H1 (cell line): ENCODE data around the gene PBX1. TPM values are rescaled to one million over a fixed set of nuclear protein-coding genes. Genes with fewer than 3 reads are reported as not detected.

Source experiments
- CTCF ChIA-PET: fragments of 300-600 bp; sonication (Branson Sonifier 250); formaldehyde crosslinking; loops from one replicate; lab custom pipeline; 2021; ENCODE audit not compliant: partially characterized antibody; lab: Charles Lee
- POLR2A ChIA-PET: fragments of 300-600 bp; sonication (Branson Sonifier 250); formaldehyde crosslinking; loops from one replicate; lab custom pipeline; 2021; ENCODE audit warnings: inconsistent platforms; ENCODE audit not compliant: partially characterized antibody; lab: Charles Lee
- DNase-seq, 2 experiments: peaks; one replicate each; pipeline versions ENCODE4 v3.0.0 to v3.0.0-alpha.2; 2010 to 2022; ENCODE audit warnings: low spot score in 2 of 2, low read depth in 1 of 2, mixed read lengths in 1 of 2
- FAIRE-seq: peaks from 2 replicates; lab custom pipeline; 2011; peaks lifted over from hg19 to GRCh38; lab: Jason Lieb, UNC
- H2AFZ ChIP-seq: 2 replicates; pipeline ENCODE4 v1.8.1; 2012; ENCODE audit warnings: low read length, inconsistent platforms
- H2AK5ac ChIP-seq: 2 replicates; pipeline ENCODE4 v1.6.1; 2013; ENCODE audit warnings: low read depth, low read length
- H2BK120ac ChIP-seq: replicated peaks from 2 replicates; pipeline ENCODE3; 2013; ENCODE audit warnings: low read depth, low read length, inconsistent platforms
- H2BK12ac ChIP-seq: 2 replicates; pipeline ENCODE4 v1.6.1; 2013; ENCODE audit warnings: low read depth, low read length
- H2BK15ac ChIP-seq: 2 replicates; pipeline ENCODE4 v1.6.1; 2013; ENCODE audit warnings: low read length
- H2BK20ac ChIP-seq: 2 replicates; pipeline ENCODE4 v1.6.1; 2013; ENCODE audit warnings: low read length
- H2BK5ac ChIP-seq: 2 replicates; pipeline ENCODE4 v1.6.1; 2013; ENCODE audit warnings: low read depth, low read length
- H3K14ac ChIP-seq: 2 replicates; pipeline ENCODE4 v1.6.1; 2013; ENCODE audit warnings: inconsistent platforms; ENCODE audit not compliant: insufficient read length
- H3K18ac ChIP-seq: 2 replicates; pipeline ENCODE4 v1.6.1; 2013; ENCODE audit warnings: low read length; ENCODE audit errors: extremely low read depth
- H3K23ac ChIP-seq: 2 replicates; pipeline ENCODE4 v1.6.1; 2013; ENCODE audit warnings: inconsistent platforms; ENCODE audit not compliant: insufficient read length
- H3K23me2 ChIP-seq: 2 replicates; pipeline ENCODE4 v1.6.1; 2013; ENCODE audit warnings: low read depth, low read length
- H3K27ac ChIP-seq: 2 replicates; pipeline ENCODE4 v1.6.1; 2011; ENCODE audit warnings: low read depth, low read length, inconsistent platforms
- H3K27me3 ChIP-seq, 4 experiments: replicated peaks in 1 of 4; 1 replicate in 1 of 4; 2 replicates in 3 of 4; pipeline versions ENCODE4 v1.6.1 to v1.8.1; 2011 to 2013; ENCODE audit warnings: low read length in 3 of 4, mild to moderate bottlenecking in 3 of 4, inconsistent platforms in 2 of 4, mixed read lengths in 2 of 4, moderate library complexity in 1 of 4; ENCODE audit not compliant: control insufficient read depth in 3 of 4, insufficient read depth in 3 of 4; ENCODE audit errors: extremely low read depth in 1 of 4
- H3K36me3 ChIP-seq, 4 experiments: 2 replicates each; pipeline versions ENCODE4 v1.6.1 to v1.8.1; 2011 to 2013; ENCODE audit warnings: mild to moderate bottlenecking in 4 of 4, low read length in 3 of 4, moderate library complexity in 2 of 4, control low read depth in 1 of 4, inconsistent platforms in 1 of 4; ENCODE audit not compliant: insufficient read depth in 4 of 4, control insufficient read depth in 2 of 4
- H3K4ac ChIP-seq: replicated peaks from 2 replicates; pipeline ENCODE3; 2013; ENCODE audit warnings: low read length, low read depth, mixed read lengths, inconsistent platforms; ENCODE audit not compliant: insufficient read length
- H3K4me1 ChIP-seq, 4 experiments: replicated peaks in 1 of 4; 1 replicate in 1 of 4; 2 replicates in 3 of 4; pipeline versions ENCODE4 v1.6.1 to v1.8.1; 2011 to 2013; ENCODE audit warnings: low read length in 3 of 4, inconsistent platforms in 2 of 4, mixed read lengths in 1 of 4; ENCODE audit not compliant: insufficient read depth in 4 of 4, control insufficient read depth in 3 of 4
- H3K4me2 ChIP-seq, 2 experiments: 2 replicates each; pipeline versions ENCODE4 v1.6.1 to v1.8.1; 2011 to 2013; ENCODE audit warnings: low read depth in 2 of 2, low read length in 2 of 2, control low read depth in 1 of 2, inconsistent platforms in 1 of 2, mild to moderate bottlenecking in 1 of 2; ENCODE audit not compliant: insufficient read depth in 1 of 2
- H3K4me3 ChIP-seq, 4 experiments: fragments of 200-600, 300-600 bp in 1 of 4; sonication (generic), shearing (Covaris generic), sonication (Bioruptor Twin) in 1 of 4; 2 replicates each; pipeline versions ENCODE4 v1.5.1 to v1.8.1; 2011 to 2016; ENCODE audit warnings: low read length in 4 of 4, low read depth in 3 of 4, control low read depth in 2 of 4, inconsistent platforms in 2 of 4, mild to moderate bottlenecking in 2 of 4, mixed read lengths in 1 of 4, moderate library complexity in 1 of 4; ENCODE audit not compliant: insufficient read depth in 2 of 4; ENCODE audit errors: extremely low read depth in 1 of 4
- H3K56ac ChIP-seq: replicated peaks from 2 replicates; pipeline ENCODE3; 2013; ENCODE audit warnings: low read depth, mild to moderate bottlenecking, mixed read lengths, low read length, inconsistent platforms; ENCODE audit not compliant: insufficient read length
- H3K79me1 ChIP-seq: 2 replicates; pipeline ENCODE4 v1.6.1; 2013; ENCODE audit warnings: low read depth, low read length, control low read depth
- H3K79me2 ChIP-seq, 2 experiments: 2 replicates each; pipeline versions ENCODE4 v1.6.1 to v1.8.1; 2012 to 2013; ENCODE audit warnings: low read length in 2 of 2, mild to moderate bottlenecking in 2 of 2, inconsistent platforms in 1 of 2; ENCODE audit not compliant: insufficient read depth in 2 of 2, control insufficient read depth in 1 of 2
- H3K9ac ChIP-seq, 4 experiments: replicated peaks in 1 of 4; 1 replicate in 1 of 4; 2 replicates in 3 of 4; pipeline versions ENCODE4 v1.6.1 to v1.8.1; 2011 to 2013; ENCODE audit warnings: low read depth in 3 of 4, low read length in 3 of 4, control low read depth in 2 of 4, mild to moderate bottlenecking in 2 of 4, moderate library complexity in 2 of 4, inconsistent platforms in 1 of 4; ENCODE audit errors: extremely low read depth in 1 of 4
- H3K9me3 ChIP-seq, 2 experiments: 2 replicates each; pipeline versions ENCODE4 v1.6.1 to v1.8.1; 2012 to 2013; ENCODE audit warnings: mild to moderate bottlenecking in 2 of 2, moderate library complexity in 2 of 2, control low read depth in 1 of 2, inconsistent platforms in 1 of 2, low read depth in 1 of 2, low read length in 1 of 2, mixed read lengths in 1 of 2; ENCODE audit not compliant: insufficient read depth in 2 of 2
- H4K20me1 ChIP-seq, 2 experiments: replicated peaks in 1 of 2; 2 replicates each; pipeline versions ENCODE3 to v1.8.1; 2011 to 2013; ENCODE audit warnings: inconsistent platforms in 2 of 2, low read length in 2 of 2, mild to moderate bottlenecking in 1 of 2; ENCODE audit not compliant: insufficient read depth in 2 of 2, control insufficient read depth in 1 of 2
- H4K5ac ChIP-seq: 2 replicates; pipeline ENCODE4 v1.6.1; 2013; ENCODE audit warnings: low read length, low read depth, mixed read lengths, inconsistent platforms; ENCODE audit not compliant: insufficient read length
- H4K8ac ChIP-seq: 2 replicates; pipeline ENCODE4 v1.8.0; 2013; ENCODE audit warnings: mild to moderate bottlenecking, moderate library complexity, low read length, inconsistent platforms; ENCODE audit not compliant: insufficient read depth; ENCODE audit errors: extremely low read depth
- H4K91ac ChIP-seq: replicated peaks from 2 replicates; pipeline ENCODE3; 2013; ENCODE audit warnings: low read length, mixed read lengths, inconsistent platforms; ENCODE audit not compliant: insufficient read length
- SIX5 ChIP-seq: IDR thresholded peaks from 2 replicates; pipeline ENCODE4 v1.6.1; 2011; ENCODE audit warnings: mild to moderate bottlenecking, low read depth, low read length
- WGBS, 2 experiments: shearing (Covaris generic) in 1 of 2; methylation state at CpG; one replicate each; pipeline versions ENCODE4 v1.1.6 to v1.1.7; 2013 to 2015; ENCODE audit warnings: low lambda C conversion rate in 2 of 2, mixed read lengths in 2 of 2, inconsistent platforms in 1 of 2, low coverage in 1 of 2, missing lambda C conversion rate in 1 of 2; ENCODE audit not compliant: insufficient replicate concordance in 2 of 2, insufficient coverage in 1 of 2, insufficient read length in 1 of 2; ENCODE audit errors: extremely low coverage in 1 of 2, missing lambda C conversion rate in 1 of 2; 5-methylcytosine and 5-hydroxymethylcytosine counted together
- polyA plus RNA-seq, 7 experiments: library from polyadenylated mRNA; depleted of rRNA in 3 of 7; stranded (reverse) in 5 of 7; unstranded in 2 of 7; fragments of >200 nt in 5 of 7; fragments of 200-250 nt in 2 of 7; gene quantifications; 1 replicate in 5 of 7; 2 replicates in 1 of 7; 4 replicates in 1 of 7; pipeline versions ENCODE4 v1.2.1 to v1.2.3, GENCODE V29; 2011 to 2013; ENCODE audit warnings: missing spikeins in 2 of 7, mixed read lengths in 2 of 7
- total RNA-seq: library from RNA; stranded (reverse); fragmentation: NEBNext Ultra II Directional; extraction: Animal tissue kit (Norgen Biotek cat#: 25700); gene quantifications from 2 replicates; pipeline ENCODE4 v1.2.1, GENCODE V29; 2021

Gene PBX1
- total and polyA plus RNA-seq, 2 of the 8 experiments (the other 6 are each of a cell fraction or from before 2014, with no cell fraction given) = 87.4 to 124 TPM

DNA sequence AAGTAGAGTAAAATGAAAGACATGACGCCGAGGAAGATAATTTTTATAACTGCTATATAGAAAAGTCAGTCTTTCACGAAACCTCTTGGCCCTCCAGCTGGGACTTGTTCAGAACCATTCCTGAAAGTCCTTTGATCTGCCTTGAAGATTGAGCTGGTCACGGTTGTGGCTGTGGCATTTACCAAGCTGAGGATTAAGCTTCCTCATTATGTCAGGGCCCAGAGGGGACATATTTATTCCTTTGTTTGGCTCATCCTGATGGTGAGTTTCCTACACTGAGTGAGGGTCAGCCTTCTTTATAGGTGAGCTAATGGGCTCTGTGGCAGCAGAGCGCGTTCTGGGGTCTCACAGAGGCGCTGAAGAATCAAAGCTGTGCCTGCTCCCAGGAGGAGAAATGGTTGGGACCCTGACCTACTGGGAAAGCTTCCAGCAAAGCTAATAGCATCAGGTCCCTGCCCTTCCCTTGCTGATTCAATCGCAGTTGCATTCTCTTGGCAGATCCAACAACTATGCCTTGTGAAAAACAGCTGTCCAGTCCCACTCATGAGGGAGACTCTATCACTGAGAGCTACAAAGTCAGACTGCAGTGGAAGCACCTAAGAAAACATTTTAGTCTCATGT lies 43.2 kb upstream of the PBX1 start:
- peaks cover 0 to 4% (median 0%) of the 10 kb centered on the region in 4 experiments; a peak in 1 of 7 replicates for H3K4me1 ChIP-seq
- no peak overlapping the region for H3K18ac ChIP-seq
- no peak overlapping the region for H2AK5ac ChIP-seq
- H3K27me3 ChIP-seq = no peaks in the 10 kb centered on the region
- H3K23ac ChIP-seq = no peak overlapping the region
- no peak overlapping the region for H2BK5ac ChIP-seq
- CTCF ChIA-PET = interaction anchor here (0.6 to 1.6 kb wide), 6 partner anchors 11 to 150 kb away, joined by 3 to 7 read pairs (median 4); no protein-coding TSS in a partner anchor
- H2AFZ ChIP-seq = 0 out of 2 replicates have a peak overlapping the region, but pooled peaks have one; percentile 54
- no peak overlapping the region for H4K91ac ChIP-seq
- H3K79me2 ChIP-seq = no peaks in the 10 kb centered on the region
- H2BK15ac ChIP-seq = no peak overlapping the region
- 91% methylated on average over 8 of the region's 8 CpGs; no CpG with 5 or more reads in 1 of the 2 experiments for WGBS, 2 experiments
- H3K36me3 ChIP-seq = no peaks in the 10 kb centered on the region
- no peak overlapping the region for H3K4me3 ChIP-seq
- FAIRE-seq (no peak), DNase-seq (no peak)
- H3K27ac ChIP-seq = no peak overlapping the region
- POLR2A ChIA-PET = no interaction called here
- H3K4ac ChIP-seq = no peak overlapping the region
- H3K4me2 ChIP-seq = no peak overlapping the region
- no peak overlapping the region for H3K9ac ChIP-seq
- H4K8ac ChIP-seq = no peak overlapping the region
- no peak overlapping the region for H4K5ac ChIP-seq
- H3K56ac ChIP-seq = no peak overlapping the region
- no peaks in the 10 kb centered on the region for H4K20me1 ChIP-seq
- no peaks in the 10 kb centered on the region for H3K79me1 ChIP-seq
- H3K9me3 ChIP-seq = no peaks in the 10 kb centered on the region
- TF ChIP-seq SIX5 = no peak
- no peak overlapping the region for H2BK12ac ChIP-seq
- H3K23me2 ChIP-seq = no peaks in the 10 kb centered on the region
- H3K14ac ChIP-seq = no peak overlapping the region
- H2BK20ac ChIP-seq = no peak overlapping the region
- no peak overlapping the region for H2BK120ac ChIP-seq
